Stimulated activated CD4-positive, alpha-beta T cell treated with anti-CD3 and anti-CD28 coated beads, Interleukin-12 subunit alpha, Interleukin-12 subunit beta, amount 100 ng/mL, for 24 hours (primary cell): ENCODE measurements around the gene L2HGDH.

Experiments
- DNase-seq, 2 experiments: peaks; one replicate each; pipeline ENCODE4 v3.0.0-alpha.2; 2020; ENCODE audit warnings: low read depth in 2 of 2

The L2HGDH gene

DNA sequence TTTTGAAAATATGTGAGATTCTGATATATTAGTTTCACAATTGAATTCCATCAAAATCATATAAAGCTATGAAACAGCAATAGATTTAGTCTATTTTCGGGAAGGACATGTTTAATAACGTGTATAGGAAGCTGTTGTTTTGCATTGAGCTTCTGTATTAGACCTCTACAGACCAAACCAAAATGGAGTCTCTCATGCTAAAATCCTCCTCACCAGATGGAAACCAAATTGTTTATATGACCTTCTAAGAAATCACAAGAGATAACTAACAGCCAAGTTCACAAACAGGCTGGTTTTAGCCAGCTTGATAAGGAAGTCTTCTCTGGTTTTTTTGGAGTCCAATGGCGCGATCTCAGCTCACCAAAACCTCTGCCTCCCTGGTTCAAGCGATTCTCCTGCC, 23.9 kb downstream of the L2HGDH start:
- DNase-seq = no peak

DNA sequence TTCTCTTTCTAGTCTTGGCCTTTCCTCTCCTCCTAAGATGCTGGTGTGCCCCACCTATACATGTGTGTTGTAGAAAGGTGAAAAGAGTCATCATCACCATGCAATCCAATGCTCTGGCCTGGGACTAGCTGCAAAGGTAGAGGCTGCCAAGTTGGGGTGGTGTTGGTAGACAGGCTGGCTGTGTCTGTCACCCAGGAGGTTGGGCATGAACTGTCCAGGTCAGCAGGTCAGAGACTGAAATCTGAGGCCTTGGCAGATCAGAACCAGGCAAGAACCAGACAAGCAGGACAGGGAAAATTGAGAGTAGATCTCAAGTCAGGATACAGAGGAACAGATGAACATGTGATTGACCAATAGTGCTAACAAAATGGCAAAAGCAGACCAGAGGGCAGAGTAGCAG, 26.2 kb downstream of the L2HGDH start:
- no peak for DNase-seq

DNA sequence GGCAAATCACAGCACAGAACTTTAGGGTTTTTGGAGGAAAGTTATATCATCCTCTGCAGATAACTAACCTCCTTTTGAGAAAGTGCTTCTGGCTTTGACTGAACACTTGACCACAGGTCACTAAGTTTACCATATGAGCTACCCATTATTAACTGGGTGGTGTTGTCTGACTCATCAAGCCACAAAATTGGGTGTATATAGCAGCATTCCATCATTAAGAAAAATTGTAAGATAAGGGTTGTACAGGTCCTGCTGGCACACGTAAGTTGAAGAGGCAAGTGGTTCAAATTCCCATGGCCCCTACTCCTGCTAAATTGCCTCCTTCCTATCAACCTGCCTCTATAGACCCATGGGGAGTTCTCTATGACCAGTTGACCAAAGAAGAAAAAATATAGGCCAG, 39.5 kb downstream of the L2HGDH start:
- no peak for DNase-seq

DNA sequence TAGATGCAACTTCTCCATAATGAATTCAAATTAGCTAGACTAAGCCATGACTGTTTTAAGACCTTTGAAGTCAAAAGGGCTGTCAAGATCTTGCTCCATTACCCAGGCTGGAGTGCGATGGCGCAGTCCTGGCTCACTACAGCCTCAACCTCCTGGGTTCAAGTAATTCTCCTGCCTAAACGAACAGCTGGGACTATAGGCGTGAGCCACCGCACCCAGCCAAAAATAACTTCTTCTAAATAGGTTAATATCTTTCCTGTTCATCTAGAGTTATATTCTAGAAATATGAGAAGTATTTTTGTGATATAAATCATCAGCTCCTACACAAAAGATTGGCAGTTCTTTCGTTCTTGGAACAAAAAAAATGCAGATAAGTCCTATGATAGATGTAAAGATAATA, 41.1 kb downstream of the L2HGDH start:
- DNase-seq = no peak

DNA sequence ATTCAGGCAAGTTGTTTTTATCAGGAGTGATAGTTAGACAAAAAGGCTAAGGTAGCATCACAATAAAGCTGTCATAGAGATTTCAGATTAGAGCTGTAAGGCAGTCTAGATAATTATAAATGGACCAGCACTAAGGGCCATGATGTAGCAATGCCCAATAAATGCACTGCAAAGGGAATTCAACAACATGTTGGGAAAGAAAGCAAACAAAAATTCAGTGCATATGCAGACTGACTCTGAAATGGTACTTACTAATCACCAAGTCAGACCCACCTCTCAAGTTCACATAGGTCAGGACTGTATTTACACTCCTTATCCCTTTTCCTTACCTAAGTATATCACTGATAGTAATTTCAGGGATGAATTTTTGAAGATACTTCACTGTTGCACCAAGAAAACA, 47.0 kb downstream of the L2HGDH start:
- no peak for DNase-seq

DNA sequence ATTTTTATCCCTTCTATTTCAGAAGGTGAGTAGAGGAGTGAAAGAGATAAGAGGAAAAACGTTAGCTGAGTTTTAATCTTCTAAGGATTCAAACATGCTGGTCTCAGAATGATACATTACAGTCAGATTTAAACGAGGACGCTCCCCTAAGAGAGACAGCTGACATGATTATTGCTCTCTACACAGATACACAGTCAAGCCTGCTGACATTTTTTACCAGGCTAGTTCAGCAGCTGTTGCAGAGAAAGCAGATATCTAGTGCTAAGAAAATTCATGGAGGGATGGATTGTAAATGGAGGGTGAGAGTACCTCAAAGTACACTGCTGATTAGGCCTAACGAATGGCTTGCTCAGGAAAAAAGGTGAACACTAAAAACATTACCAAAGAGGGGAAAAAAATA, 48.7 kb downstream of the L2HGDH start:
- DNase-seq = no peak

DNA sequence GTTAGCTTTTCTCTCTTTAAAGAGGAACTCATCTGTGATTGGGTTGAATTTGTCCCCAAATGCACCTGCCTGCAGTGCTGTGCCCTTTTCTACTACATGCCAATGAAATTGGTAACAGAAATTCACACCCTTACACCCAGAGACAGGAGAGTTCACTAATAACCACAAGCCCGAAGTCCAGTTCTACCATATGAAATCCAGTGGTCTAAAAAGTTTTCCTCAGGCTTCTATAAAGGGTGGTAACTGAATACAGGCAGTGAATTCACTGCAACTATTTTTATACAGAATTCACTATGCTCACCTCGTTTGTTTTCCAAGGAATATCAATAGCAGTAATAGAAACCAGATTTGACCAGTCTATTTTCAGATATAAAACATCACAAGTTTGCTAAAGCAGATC, 49.2 kb downstream of the L2HGDH start:
- no peak for DNase-seq

DNA sequence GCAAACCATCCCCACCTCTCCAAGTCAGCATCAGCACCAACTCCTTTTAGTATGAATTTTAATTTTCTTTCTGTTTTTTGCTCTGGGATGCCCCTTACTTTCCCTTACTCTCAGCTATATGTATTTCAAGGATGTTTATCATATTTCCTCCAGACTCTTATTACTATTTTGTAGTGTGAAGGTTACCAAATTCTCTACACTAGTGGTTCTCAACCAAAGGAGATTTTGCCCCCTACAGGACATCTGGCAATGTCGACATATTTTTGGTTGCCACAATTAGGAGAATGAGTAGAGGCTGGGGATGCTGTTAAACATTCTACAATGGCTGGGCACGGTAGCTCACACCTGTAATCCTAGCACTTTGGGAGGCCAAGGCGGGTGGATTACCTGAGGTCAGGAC, 51.5 kb downstream of the L2HGDH start:
- no peak for DNase-seq

DNA sequence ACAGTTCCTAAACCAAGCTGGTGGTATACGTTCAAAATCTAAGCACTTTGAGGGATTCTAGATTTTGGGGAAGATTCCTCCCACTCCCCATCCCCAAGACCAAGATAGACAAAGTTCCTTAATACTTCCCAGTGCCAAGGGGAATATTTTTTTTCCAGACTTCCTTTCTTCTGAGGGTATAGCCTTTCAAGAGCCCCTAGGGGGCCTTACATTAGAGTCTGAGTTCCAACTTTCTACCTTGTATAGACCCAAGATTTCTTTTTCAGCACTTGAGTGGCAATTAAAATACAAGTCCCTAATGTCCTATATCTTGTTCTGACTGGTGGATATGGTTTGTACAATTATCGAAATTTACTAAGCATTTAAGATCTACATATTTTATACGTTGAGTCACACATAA, 52.0 kb downstream of the L2HGDH start:
- no peak for DNase-seq

DNA sequence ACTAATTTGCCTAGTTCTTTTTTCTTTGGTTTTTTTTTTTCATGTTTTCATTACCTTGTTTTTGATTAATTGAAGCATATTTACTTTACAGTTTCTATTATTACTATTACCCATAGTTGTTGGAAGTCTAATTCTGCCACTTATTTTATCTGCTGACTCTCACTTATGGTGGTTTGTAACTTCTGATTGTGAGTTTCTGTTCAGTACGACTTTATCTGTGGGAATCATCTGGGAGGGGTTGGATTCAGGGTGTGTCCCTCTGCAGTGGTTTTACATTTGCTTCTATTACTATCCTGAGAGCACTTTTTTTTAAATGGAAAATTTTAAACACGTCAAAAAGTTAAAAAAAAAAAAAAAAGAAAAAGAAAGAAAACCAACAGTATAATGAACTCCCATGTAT, 54.3 kb downstream of the L2HGDH start:
- no peak for DNase-seq

DNA sequence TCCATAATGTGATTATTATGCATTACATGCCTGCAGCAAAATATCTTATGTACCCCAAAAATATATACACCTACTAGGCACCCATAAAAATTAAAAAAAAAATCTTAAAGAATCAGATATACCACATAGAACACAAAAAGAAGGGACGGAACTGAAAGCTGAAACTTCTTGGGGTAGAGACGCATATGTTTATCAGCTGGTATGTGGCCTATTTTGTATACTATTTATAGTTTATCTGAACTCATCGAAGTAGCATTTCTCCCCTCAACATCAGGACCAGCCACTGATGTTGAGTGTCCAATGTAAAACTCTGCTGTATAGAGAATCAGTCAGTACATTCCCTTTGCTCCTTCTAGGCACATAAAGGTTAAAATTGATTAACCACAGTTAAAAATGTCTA, 57.8 kb downstream of the L2HGDH start:
- DNase-seq = no peak

DNA sequence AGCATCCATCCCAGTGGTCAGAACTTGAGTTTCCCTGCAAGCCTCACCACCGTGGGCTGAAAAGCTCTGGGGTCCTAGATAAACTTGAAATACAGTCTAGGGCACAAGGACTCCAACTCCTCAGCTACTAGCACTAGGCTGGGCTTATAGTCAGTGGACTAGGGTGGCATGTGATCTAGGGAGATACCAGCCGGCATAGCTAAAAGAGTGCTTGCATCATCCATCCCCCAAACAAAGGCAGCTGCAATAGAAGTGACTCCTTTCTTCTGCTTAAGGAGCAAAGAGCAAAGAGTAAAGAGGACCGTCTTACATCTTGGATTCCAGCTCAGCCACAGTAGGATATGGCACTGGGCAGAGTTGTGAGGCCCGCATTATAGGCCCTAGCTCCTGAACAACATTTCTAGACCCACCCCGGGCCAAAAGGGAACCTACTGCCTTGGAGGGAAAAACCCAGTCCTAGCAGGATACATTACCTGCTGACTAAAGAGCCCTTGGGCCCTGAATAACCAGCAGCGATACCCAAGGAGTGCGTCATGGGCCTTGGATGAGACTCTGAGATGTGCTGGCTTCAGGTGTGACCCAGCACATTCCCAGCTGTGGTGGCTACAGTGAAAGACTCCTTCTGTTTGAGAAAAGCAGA, 62.8 kb downstream of the L2HGDH start:
- DNase-seq = no peak

DNA sequence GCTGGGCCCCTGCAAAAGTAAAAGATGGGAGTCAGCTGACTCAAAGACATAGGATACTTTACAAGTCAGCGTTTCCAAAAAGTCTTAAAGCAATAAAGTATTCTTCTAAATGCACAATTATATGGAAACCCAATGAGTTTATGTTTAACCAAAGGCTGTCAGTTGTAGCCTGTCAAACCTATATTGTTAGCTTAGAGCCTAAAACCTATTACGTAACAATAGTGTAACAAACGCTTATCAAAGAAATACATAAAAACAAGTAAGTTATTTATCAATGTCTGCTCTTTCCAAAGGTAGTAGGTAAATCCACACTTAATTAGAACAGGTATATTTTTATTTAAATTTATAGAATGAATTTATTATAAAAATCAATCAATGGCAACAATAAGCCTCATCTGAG, 64.8 kb downstream of the L2HGDH start:
- DNase-seq = no peak

DNA sequence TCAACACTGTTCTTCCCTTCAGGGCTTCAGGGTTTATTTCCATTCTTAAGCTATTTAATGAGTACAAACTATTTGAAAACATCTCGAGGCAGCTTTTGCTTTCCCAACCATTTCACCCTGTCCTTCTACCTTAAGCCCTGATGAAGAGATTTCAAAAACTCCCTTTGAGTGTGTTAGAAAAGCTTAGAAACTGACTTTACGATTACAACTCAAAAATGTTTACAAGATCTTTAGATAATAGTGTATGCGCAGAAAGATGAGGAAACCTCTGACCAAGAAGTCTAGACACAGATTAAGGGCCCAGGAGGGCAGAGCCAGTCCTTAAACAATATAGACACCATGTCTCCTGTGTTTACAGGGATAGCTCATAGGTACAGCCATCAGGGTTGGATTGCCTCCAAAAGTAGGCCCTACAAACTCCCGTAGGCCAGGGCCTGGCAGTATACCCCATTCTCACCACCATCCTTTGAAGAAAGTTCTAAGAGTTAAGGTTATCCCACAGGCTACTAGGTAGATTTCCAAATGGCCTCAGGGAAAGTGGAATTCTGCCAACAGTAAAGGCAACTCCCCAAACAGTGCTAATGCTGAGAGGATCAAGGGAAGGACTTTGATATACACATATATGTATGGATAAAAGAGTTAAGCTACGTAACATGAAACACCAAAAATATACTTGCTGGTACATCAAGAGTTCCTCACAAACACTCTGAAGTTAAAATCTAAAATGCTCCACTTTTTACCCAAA, 69.3 kb downstream of the L2HGDH start:
- no peak for DNase-seq

DNA sequence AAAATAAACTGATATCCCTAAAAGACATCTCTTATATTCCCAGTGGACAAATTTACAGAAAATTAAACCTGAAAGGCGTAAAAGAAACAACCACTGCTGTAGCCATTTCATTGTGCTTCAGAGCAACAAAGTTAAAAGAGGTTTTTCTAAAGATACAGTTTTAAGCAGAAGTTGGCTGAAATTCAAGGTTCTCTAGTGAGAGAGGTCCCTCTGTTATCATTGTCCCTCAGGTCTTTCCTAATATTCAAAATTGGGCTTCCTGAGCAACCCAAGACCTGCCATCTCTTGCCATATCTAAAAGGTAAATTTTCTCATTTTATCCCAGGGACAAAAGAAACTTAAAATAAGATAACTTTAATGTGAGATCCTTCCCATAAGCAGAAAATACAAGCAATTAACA, 69.9 kb downstream of the L2HGDH start:
- no peak for DNase-seq

DNA sequence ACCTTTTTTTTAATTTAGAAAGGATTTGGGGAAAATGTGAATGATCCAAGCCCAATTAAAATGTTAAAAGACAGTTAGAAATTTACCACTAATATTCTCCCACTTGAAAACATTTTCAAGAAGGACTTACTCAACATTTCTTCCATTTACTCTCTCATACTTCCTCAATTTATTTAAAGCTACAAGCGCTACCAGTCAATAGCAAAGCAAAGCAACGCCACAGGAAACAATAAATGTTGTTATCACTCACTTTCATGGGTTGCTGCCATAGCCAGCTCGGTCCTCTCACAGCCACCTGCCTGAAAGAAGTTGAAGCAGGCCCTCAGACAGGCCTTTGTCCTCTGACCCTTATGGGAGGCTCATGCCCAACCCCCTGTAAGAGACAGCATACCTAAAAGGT, 74.6 kb downstream of the L2HGDH start:
- no peak for DNase-seq

DNA sequence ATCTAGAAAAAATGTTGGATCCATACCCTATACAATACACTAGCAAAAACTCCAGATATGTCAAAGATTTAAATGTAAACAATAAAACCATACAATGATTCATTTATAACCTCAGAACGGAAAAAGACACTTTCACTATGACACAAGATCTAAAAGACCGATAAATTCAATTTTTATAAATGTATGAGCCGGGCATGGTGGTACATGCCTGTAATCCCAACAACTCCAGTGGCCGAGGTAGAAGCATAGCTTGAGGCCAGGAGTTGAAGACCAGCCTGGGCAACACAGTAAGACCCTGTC, 78.1 kb downstream of the L2HGDH start:
- no peak for DNase-seq

DNA sequence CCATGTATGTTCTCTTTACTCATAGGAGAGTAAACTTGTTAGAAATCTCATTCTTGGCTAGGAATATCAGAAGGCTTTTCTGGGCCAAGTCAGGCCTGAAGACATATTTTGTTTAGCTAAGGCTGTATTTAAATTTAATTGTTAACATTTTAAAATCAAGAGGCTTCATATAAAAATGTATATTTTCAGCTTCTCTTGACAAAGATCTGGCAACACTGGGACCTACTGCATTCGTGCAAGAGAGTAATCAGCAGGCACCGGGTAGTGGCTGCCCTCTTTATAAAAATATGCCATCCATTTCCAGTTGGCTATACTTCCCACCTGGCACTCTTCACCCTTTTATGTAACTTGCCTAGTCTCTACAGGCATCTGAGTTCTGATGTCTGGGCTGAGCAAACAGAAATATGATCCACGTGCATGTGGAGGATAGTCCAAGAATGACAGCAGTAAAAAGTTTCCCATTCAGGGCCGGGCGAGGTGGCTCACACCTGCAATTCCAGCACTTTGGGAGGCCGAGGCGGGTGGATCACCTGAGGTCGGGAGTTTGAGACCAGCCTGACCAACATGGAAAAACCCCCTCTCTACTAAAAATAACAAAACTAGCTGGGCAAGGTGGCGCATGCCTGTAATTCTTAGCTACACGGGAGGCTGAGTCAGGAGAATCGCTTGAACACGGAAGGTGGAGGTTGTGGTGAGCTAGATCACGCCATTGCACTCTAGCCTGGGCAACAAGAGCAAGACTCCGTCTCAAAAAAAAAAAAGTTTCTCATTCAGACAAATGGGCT, 78.7 kb downstream of the L2HGDH start:
- no peak for DNase-seq

DNA sequence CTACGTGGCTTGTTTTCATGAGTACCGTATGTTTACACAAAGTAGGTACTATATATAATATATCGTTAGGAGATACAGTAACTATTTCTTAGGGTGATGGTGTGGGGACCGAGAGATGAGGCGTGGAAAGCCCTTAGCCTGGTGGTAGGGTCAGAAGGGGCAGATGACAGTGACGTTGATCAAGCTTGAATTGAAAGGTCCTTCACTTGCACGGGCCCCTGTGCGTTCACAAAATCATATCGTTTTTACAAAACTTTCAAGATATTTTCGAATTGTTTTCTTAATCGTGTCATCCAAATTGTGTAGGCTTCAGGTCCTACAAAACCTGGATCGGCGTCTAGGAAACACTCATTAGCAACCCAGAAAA, 79.8 kb downstream of the L2HGDH start:
- DNase-seq = no peak

DNA sequence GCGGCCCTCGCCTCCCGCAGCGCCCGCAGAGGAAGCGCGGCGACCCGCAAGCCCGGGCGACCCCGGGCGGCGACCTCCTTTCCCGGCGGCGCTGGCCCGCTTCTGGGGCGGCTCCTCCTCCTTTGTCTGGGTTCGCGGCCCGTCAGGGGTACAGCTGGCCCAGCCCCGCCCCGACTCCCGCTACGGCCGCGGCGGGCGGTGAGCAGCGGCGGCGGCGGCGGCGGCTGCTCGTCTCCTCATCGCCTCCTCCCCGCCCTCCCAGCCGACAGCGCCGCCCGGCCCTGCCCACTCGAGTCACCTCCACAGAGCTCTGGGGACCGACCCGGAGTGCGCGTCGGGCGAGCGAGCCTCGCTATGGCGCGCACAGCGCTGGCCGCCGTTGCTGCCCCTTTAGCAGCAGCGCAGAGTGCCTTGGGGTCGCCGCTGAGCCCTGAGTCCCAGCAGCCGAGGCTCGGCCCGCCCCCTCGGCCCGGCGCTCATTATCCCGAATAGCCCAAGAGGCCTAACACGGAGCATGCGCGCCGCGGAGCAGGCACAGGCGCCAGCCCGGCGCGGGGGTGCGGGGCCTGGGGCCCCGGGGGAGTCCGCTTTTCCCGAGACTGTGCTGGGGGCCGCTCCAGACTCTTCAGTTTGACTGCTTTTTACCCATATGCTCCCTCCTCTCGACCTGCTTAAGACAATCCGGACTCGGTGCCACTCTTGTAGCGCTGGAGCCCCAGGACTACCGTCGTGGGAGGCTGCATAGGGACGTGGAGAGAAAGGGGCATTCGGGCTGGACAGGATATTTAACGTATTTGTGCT, 80.4 kb downstream of the L2HGDH start, which contains the start of gene SOS2:
Gene SOS2 (minus strand): TSS at position 104 of the 801 bp plus-strand sequence. CDS start 295 bp downstream, outside the sequence.
- DNase-seq = peak; percentile 57 to 70

DNA sequence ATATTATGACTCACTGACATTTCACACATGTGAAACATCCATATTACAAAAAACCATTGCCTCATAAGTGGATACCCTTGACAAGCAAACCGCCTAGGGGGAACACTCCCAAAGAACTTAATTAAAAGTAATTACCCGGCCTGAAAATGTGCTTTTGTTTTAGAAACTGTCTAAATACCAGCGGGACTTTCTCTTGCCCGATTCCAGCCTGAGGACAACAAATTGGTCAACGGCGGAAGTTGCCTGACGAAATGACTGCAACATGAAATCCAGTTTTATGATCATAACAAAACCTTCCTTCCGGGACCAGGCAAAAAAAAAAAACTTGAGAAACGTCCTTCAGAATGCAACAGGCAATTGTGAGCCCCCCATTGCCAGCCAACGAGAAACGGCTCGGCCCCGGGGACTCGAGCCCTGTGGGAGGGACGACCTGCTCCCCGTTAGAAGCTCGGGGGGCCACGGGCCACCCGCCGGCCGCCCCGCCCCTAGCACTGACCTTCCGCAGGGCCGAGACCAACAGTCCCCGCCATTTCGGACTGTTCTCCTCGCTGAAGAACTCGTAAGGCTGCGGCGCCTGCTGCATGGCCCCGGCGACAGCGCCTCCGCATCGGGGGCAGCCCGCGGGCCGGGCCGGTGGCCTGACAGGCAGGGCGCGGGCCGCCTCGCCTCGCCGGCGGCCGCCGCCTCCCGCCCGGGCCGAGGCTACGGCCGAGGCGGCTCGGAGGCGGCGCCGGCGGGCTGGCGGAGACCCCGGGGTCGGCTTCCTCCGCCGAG, 81.1 kb downstream of the L2HGDH start:
- no peak for DNase-seq

DNA sequence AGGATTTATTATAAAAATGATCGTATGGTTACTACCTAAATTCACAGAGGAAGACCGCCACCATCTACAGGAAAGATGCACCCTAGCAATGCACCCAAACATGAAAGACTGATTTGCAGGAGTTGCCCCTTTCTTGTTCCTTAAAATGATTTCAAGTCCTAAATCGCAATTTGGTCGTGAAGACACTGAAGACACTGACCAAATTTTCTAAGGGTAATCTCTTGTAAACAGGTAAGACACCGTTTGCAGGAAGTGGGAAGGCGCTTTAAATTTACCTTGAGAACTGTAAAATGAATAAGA, 81.7 kb downstream of the L2HGDH start:
- no peak for DNase-seq
